ENCODE data around the gene SATB2. TPM values are rescaled to one million over a fixed set of nuclear protein-coding genes. Genes with fewer than 3 reads are reported as not detected.

Gene SATB2
- total and polyA plus RNA-seq, 10 donors = 0.39 to 3.0 (median 2.6) TPM

DNA sequence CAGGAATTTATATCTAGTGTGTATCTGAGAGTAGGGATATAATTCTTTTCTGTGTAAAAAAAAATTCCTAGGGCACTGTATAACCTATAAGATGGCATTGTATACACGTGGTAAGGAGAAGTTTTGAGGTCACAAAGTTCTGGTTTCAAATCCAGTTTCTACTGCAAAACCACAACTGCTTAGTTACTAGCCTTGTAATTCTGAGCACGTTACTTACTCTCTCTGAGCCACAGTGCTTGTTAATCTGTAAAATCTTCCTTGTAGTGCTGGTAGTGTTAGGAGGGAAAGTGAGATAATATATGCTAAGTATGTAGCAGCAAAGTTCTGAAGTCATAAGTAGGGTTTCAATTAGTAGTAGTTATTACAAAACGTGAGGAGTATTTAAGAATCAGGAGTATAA is 175.4 kb downstream of the SATB2 start:
- no peak for TF ChIP-seq POLR2A (IDR thresholded peaks at IDR 0.05)
- peaks cover 0 to 16% (median 0%) of the 10 kb centered on the region in 8 donors for H3K9me3 ChIP-seq
- H3K27me3 ChIP-seq (replicated peaks in 1 of 7) = no peaks in the 10 kb centered on the region
- WGBS, 5 donors = 61 to 75% (median 63%) methylated on average over 3 of the region's 3 CpGs
- no peak overlapping the region for H3K4me3 ChIP-seq
- DNase-seq = no peak
- no peak overlapping the region for H3K27ac ChIP-seq
- intact Hi-C loops (cut with DNase I; ENCODE audit: low total_unique reads) = no loop called here
- H3K36me3 ChIP-seq = no peaks in the 10 kb centered on the region
- H3K4me1 ChIP-seq = no peaks in the 10 kb centered on the region

DNA sequence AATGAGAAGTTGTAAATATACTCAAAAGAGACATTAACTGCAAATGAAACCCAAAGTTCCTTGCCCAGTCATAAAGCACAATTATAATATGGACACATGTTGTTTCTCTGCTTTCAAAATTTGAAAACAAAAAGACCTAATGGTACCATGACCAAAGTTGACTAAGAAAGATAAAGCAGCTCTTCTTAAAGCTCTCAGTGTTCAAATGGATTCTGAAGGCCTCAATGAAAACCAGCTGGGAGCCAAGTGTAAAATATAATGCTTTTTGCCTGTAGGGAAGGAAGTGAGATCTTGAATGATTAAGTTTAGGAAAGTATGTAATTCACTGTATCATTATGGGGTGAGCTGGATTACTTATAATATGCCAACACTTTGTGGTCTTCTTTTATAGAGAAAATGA is 178.6 kb downstream of the SATB2 start:
- Histone ChIP-seq H3K4me3 (no peak overlapping the region), H3K36me3 (no peaks in the 10 kb centered on the region), H3K27me3 (replicated peaks in 1 of 7) (no peaks in the 10 kb centered on the region), H3K4me1 (no peaks in the 10 kb centered on the region), H3K27ac (no peak overlapping the region), H3K9me3 (peaks cover 0 to 12% (median 0%) of the 10 kb centered on the region in 8 donors)
- no peak for DNase-seq
- TF ChIP-seq, protein P1, sequence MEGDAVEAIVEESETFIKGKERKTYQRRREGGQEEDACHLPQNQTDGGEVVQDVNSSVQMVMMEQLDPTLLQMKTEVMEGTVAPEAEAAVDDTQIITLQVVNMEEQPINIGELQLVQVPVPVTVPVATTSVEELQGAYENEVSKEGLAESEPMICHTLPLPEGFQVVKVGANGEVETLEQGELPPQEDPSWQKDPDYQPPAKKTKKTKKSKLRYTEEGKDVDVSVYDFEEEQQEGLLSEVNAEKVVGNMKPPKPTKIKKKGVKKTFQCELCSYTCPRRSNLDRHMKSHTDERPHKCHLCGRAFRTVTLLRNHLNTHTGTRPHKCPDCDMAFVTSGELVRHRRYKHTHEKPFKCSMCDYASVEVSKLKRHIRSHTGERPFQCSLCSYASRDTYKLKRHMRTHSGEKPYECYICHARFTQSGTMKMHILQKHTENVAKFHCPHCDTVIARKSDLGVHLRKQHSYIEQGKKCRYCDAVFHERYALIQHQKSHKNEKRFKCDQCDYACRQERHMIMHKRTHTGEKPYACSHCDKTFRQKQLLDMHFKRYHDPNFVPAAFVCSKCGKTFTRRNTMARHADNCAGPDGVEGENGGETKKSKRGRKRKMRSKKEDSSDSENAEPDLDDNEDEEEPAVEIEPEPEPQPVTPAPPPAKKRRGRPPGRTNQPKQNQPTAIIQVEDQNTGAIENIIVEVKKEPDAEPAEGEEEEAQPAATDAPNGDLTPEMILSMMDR (IDR thresholded peaks at IDR 0.05 in 8 of 11, conservative IDR thresholded peaks at IDR 0.05 in 3 of 11) = no peak
- TF ChIP-seq POLR2A (IDR thresholded peaks at IDR 0.05) = no peak
- no peak for TF ChIP-seq POLR2AphosphoS5 (IDR thresholded peaks at IDR 0.05)
- intact Hi-C loops (cut with DNase I; ENCODE audit: low total_unique reads) = no loop called here

DNA sequence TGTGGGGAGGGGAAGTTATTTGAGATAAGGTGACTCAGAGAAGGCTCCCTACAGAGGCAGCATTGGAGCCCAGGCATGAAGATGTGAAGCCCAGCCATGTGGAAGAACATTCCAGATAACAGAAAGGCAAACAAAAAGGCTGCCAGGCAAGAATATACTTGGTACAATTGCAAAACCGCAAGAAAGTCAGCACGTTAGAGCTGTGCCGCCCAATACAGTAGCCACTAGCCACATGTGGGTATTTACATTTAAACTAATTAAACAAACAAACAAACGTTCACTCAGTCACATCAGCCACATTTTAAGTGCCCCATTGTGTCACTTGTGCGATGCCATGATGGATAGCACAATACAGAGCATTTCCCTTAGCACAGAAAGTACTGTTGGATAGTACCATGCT is 179.6 kb downstream of the SATB2 start:
- intact Hi-C loops (cut with DNase I; ENCODE audit: low total_unique reads) = no loop called here
- peaks cover 0 to 12% (median 0%) of the 10 kb centered on the region in 8 donors for H3K9me3 ChIP-seq
- no peaks in the 10 kb centered on the region for H3K4me1 ChIP-seq
- WGBS, 5 donors = 69 to 84% (median 77%) methylated on average over 5 of the region's 5 CpGs
- no peaks in the 10 kb centered on the region for H3K36me3 ChIP-seq
- H3K4me3 ChIP-seq = no peak overlapping the region
- no peaks in the 10 kb centered on the region for H3K27me3 ChIP-seq (replicated peaks in 1 of 7)
- no peak for DNase-seq
- TF ChIP-seq POLR2A (IDR thresholded peaks at IDR 0.05) (no peak), POLR2AphosphoS5 (IDR thresholded peaks at IDR 0.05) (no peak)
- TF ChIP-seq, protein P1 (IDR thresholded peaks at IDR 0.05 in 8 of 11, conservative IDR thresholded peaks at IDR 0.05 in 3 of 11) = no peak
- H3K27ac ChIP-seq = no peak overlapping the region

DNA sequence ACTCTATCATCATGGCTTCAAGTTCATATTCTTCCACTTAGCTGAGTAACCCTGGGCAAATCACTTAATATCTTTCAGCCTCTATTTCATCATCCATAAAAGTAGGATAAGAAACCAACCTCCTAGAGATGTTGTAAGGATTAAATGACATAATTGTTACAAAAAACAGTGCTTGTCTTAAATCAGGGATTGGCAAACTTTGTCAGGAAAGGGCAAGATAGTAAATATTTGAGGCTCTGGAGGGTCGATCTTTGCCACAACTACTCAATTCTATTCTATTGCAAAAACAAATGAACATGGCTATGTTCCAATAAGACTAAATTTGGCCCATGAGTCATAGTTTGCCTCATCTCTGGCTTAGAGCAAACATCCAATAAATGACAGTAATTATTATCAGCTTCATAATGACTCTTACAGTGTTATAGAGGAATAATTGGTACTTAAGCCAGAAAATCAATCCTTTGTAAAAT is 184.7 kb downstream of the SATB2 start:
- intact Hi-C loops (cut with DNase I; ENCODE audit: low total_unique reads) = no loop called here
- no peaks in the 10 kb centered on the region for H3K27me3 ChIP-seq (replicated peaks in 1 of 7)
- WGBS, 5 donors = 66 to 81% (median 69%) methylated on average over 1 of the region's 1 CpG
- TF ChIP-seq POLR2A (IDR thresholded peaks at IDR 0.05) = no peak
- TF ChIP-seq POLR2AphosphoS5 (IDR thresholded peaks at IDR 0.05) = no peak
- TF ChIP-seq, protein P1 (IDR thresholded peaks at IDR 0.05 in 8 of 11, conservative IDR thresholded peaks at IDR 0.05 in 3 of 11) = no peak
- DNase-seq = no peak
- no peaks in the 10 kb centered on the region for H3K36me3 ChIP-seq
- no peak overlapping the region for H3K4me3 ChIP-seq
- H3K4me1 ChIP-seq = no peaks in the 10 kb centered on the region
- no peaks in the 10 kb centered on the region for H3K9me3 ChIP-seq
- H3K27ac ChIP-seq = no peak overlapping the region

DNA sequence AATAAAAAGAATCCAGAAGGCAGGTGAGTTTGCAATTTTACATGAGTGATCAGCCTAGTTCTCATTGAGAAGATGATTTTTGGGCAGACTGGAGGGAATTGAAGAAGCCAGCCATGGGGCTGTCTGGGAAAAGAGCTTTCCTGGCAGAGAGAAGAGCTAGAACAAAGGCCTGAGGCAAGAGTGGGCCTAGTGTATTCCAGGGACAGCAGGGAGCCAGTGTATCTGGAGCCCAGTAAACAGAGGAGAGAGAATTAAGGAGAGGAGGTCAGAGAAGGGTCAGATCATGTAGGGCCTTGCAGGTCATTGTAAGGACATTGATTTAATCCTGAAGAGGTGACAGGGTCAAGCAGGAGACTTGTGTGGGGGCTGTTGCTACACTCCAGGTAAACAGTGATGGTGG is 195.8 kb downstream of the SATB2 start:
- intact Hi-C loops (cut with DNase I; ENCODE audit: low total_unique reads) = no loop called here
- DNase-seq = no peak
- Histone ChIP-seq H3K4me1 (no peaks in the 10 kb centered on the region), H3K4me3 (no peak overlapping the region), H3K36me3 (no peaks in the 10 kb centered on the region), H3K9me3 (peaks cover 0 to 59% (median 40%) of the 10 kb centered on the region in 8 donors), H3K27ac (no peak overlapping the region), H3K27me3 (replicated peaks in 1 of 7) (no peaks in the 10 kb centered on the region)
- TF ChIP-seq POLR2AphosphoS5 (IDR thresholded peaks at IDR 0.05) = no peak
- TF ChIP-seq, protein P1 (IDR thresholded peaks at IDR 0.05 in 8 of 11, conservative IDR thresholded peaks at IDR 0.05 in 3 of 11) = no peak
- no peak for TF ChIP-seq POLR2A (IDR thresholded peaks at IDR 0.05)

Data from spleen (tissue), 11 donors.